Ascending aorta (tissue), 2 donors: Measurements from ENCODE around the gene DIPK1C. TPM values are rescaled to one million over a fixed set of nuclear protein-coding genes. Genes with fewer than 3 reads are reported as not detected.

Source experiments
- DNase-seq, 2 donors: peaks; one replicate each; pipeline ENCODE4 v3.0.0-alpha.2; 2019; ENCODE audit warnings: low spot score in 2 of 2
- H3K27ac ChIP-seq, 2 donors: fragments of 200-600 bp; sonication (generic); one replicate each; pipeline ENCODE4 v1.5.1; 2016 to 2017; ENCODE audit warnings: mild to moderate bottlenecking in 1 of 2
- H3K27me3 ChIP-seq: fragments of 200-600 bp; sonication (generic); one replicate; pipeline ENCODE4 v1.5.1; 2017
- H3K36me3 ChIP-seq, 2 donors: fragments of 200-600 bp; sonication (generic); one replicate each; pipeline ENCODE4 v1.5.1; 2016
- H3K4me1 ChIP-seq, 2 donors: fragments of 200-600 bp; sonication (generic); one replicate each; pipeline ENCODE4 v1.5.1; 2016 to 2017; ENCODE audit warnings: mild to moderate bottlenecking in 1 of 2
- H3K4me3 ChIP-seq, 2 donors: fragments of 200-600 bp; sonication (generic); one replicate each; pipeline ENCODE4 v1.5.1; 2016 to 2017; ENCODE audit warnings: mild to moderate bottlenecking in 1 of 2
- H3K9me3 ChIP-seq, 2 donors: fragments of 200-600 bp; sonication (generic); one replicate each; pipeline ENCODE4 v1.5.1; 2016
- intact Hi-C: fragments of 100-400 bp; cut with DNase I; formaldehyde crosslinking; loops from one replicate; pipeline ENCODE4 v1.15.1; 2023
- total RNA-seq: library from RNA; depleted of rRNA; stranded (reverse); fragments of >200 nt; gene quantifications from one replicate; pipeline ENCODE4 v1.1.0, GENCODE V29; 2016
- TF ChIP-seq, protein P1 (sequence below), 3 experiments: fragments of 200-600 bp in 2 of 3; fragments of 450-650 bp in 1 of 3; sonication (generic) in 2 of 3; IDR thresholded peaks; one replicate each; pipeline ENCODE4 v1.5.1; 2016 to 2019; ENCODE audit warnings: antibody characterized with exemption in 3 of 3, mild to moderate bottlenecking in 1 of 3, moderate library complexity in 1 of 3

Gene DIPK1C
- total RNA-seq, 1 donor from 2014 or later: not detected

DNA sequence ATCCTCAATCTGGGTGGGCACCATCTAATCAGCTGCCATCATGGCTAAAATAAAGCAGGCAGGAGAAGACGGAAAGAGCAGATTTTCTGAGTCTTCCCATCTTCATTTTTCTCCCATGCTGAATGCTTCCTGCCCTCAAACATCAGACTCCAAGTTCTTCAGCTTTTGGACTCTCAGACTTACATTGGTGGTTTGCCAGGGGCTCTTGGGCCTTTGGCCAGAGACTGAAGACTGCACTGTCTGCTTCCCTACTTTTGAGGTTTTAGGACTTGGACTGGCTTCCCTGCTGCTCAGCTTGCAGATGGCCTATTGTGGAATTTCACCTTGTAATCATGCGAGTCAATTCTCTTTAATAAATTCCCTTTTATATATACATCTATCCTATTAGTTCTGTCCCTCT lies 36.6 kb downstream of the DIPK1C start:
- Histone ChIP-seq H3K4me3 (no peak overlapping the region), H3K4me1 (no peaks in the 10 kb centered on the region), H3K9me3 (no peaks in the 10 kb centered on the region), H3K36me3 (no peaks in the 10 kb centered on the region), H3K27me3 (no peaks in the 10 kb centered on the region), H3K27ac (no peak overlapping the region)
- DNase-seq: no peak
- TF ChIP-seq, protein P1, sequence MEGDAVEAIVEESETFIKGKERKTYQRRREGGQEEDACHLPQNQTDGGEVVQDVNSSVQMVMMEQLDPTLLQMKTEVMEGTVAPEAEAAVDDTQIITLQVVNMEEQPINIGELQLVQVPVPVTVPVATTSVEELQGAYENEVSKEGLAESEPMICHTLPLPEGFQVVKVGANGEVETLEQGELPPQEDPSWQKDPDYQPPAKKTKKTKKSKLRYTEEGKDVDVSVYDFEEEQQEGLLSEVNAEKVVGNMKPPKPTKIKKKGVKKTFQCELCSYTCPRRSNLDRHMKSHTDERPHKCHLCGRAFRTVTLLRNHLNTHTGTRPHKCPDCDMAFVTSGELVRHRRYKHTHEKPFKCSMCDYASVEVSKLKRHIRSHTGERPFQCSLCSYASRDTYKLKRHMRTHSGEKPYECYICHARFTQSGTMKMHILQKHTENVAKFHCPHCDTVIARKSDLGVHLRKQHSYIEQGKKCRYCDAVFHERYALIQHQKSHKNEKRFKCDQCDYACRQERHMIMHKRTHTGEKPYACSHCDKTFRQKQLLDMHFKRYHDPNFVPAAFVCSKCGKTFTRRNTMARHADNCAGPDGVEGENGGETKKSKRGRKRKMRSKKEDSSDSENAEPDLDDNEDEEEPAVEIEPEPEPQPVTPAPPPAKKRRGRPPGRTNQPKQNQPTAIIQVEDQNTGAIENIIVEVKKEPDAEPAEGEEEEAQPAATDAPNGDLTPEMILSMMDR (IDR thresholded peaks at IDR 0.05): no peak
- intact Hi-C loops: no loop called here

DNA sequence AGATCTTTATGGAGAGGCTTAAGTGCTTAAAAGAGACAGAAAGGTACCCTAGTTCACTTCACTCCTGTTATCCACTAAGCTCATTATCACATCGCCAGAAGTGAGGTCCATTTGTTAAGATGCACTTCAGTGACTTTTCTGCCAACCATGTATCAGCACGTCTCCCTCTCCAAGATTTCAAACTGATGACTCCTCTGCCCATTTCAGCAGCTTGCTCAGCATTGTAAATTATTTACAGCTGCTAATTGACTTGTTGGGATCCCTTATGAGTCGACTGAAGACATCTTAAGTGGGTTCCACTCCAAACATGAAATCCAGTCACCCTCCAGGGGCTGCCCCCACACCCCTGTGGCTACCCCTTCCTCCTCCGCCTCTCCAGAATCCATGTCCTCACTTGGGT lies 37.3 kb downstream of the DIPK1C start:
- TF ChIP-seq, protein P1 (IDR thresholded peaks at IDR 0.05): no peak
- no peaks in the 10 kb centered on the region for H3K36me3 ChIP-seq
- intact Hi-C loops: no loop called here
- no peak overlapping the region for H3K4me3 ChIP-seq
- DNase-seq: no peak
- no peak overlapping the region for H3K27ac ChIP-seq
- no peaks in the 10 kb centered on the region for H3K27me3 ChIP-seq
- no peaks in the 10 kb centered on the region for H3K9me3 ChIP-seq
- no peaks in the 10 kb centered on the region for H3K4me1 ChIP-seq

DNA sequence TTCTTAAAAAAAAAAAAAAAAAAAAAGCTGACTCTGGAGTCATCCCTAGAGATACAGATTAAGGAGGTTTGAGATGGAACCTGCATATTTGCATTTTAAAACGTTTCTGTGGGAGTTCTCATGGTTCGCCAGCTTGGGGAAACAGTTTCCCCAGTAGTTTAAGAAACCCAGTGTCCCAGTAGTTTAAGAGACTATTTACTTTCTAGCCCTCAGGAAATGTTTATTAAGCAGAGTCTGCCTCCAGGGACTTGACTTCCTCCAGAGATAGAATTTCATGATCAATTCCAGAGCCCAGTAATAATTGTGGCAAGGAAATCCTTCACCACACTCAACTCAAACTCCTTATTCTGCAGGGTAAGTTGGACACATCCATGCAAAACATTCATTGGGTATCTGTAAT lies 39.1 kb downstream of the DIPK1C start:
- Histone ChIP-seq H3K27me3 (no peaks in the 10 kb centered on the region), H3K9me3 (no peaks in the 10 kb centered on the region), H3K27ac (no peak overlapping the region), H3K4me3 (no peak overlapping the region), H3K36me3 (no peaks in the 10 kb centered on the region), H3K4me1 (no peaks in the 10 kb centered on the region)
- no peak for DNase-seq
- TF ChIP-seq, protein P1 (IDR thresholded peaks at IDR 0.05): no peak
- intact Hi-C loops: no loop called here

DNA sequence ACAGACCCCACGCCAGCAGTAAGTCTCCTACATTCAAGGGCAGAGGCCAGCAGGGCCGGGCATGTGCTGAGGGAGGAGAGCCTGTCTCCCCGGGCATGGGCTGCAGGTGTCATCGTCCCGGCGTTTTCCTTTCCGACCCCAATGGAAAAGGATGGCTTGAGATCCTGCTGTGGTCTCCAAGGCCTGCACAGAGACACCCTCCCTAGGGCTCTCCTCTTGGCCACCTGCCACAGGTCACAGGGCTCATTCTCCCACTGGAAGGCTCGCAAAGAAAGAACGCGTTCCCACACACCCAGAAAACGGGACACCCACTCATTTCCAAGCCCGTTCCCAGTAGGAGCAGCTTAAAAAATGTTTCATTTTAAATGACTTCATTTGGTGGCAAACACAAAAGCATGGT lies 41.0 kb downstream of the DIPK1C start:
- no peaks in the 10 kb centered on the region for H3K27me3 ChIP-seq
- H3K4me3 ChIP-seq: no peak overlapping the region
- TF ChIP-seq, protein P1 (IDR thresholded peaks at IDR 0.05): no peak
- intact Hi-C loops: no loop called here
- no peak overlapping the region for H3K27ac ChIP-seq
- H3K9me3 ChIP-seq: no peaks in the 10 kb centered on the region
- H3K4me1 ChIP-seq: no peaks in the 10 kb centered on the region
- no peak for DNase-seq
- H3K36me3 ChIP-seq: no peaks in the 10 kb centered on the region

DNA sequence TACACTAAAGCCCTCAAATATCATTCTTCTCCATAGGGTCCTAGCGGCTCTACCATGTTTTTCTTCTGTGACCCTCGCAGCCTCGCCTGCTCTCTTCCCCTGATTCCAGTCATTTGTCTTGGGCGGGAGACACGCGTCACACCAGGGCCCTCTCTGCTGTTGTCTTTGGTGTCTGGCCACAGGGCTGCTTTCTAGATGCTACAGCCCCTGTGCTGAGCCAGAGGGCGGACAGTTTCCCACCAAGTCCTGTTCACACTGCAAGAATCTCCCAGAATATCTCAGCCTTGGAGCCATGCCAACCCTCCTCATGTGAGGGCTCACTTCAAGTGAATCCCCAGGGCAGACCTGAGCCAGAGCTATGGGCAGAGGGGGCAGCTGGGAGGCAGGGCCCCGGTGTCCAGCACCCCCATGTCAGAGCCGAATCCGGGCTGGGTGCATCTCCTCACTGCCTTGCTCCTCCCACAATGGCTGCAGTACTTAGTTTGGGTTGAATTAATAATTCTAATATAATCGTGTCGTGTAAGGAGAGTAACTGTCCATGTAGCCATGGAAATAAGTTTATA lies 42.1 kb downstream of the DIPK1C start:
- intact Hi-C loops: no loop called here
- TF ChIP-seq, protein P1 (IDR thresholded peaks at IDR 0.05): no peak
- no peaks in the 10 kb centered on the region for H3K9me3 ChIP-seq
- H3K4me1 ChIP-seq: no peaks in the 10 kb centered on the region
- no peak overlapping the region for H3K27ac ChIP-seq
- H3K4me3 ChIP-seq: no peak overlapping the region
- no peaks in the 10 kb centered on the region for H3K27me3 ChIP-seq
- H3K36me3 ChIP-seq: no peaks in the 10 kb centered on the region
- DNase-seq: no peak

DNA sequence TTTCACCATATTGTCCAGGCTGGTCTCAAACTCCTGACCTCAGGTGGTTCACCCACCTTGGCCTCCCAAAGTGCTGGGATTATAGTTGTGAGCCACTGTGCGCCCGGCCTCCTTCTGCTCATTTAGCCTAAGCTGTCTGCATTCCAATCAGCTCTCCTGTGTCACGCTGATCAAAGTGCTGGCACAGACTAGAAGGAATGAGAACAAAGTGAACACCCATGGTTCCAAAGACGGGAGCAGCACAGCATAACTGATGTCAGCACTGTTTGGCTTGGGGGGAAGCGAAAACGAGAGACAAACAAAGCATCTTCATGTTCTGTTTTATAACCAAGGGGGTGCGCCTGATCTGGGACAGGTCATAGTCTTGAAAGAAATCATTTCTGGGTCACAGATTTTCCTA lies 43.3 kb downstream of the DIPK1C start:
- no peaks in the 10 kb centered on the region for H3K36me3 ChIP-seq
- no peak overlapping the region for H3K27ac ChIP-seq
- TF ChIP-seq, protein P1 (IDR thresholded peaks at IDR 0.05): no peak
- no peaks in the 10 kb centered on the region for H3K4me1 ChIP-seq
- no peak for DNase-seq
- no peak overlapping the region for H3K4me3 ChIP-seq
- intact Hi-C loops: no loop called here
- no peaks in the 10 kb centered on the region for H3K9me3 ChIP-seq
- no peaks in the 10 kb centered on the region for H3K27me3 ChIP-seq
